Activated effector memory CD4-positive, alpha-beta T cell treated with Interleukin-2 at 50 U/mL for 16 hours (primary cell): ENCODE data around the gene B3GNT5.

Experiments used
- DNase-seq: peaks from one replicate; pipeline ENCODE4 v3.0.0-alpha.2; 2020

The B3GNT5 gene

GRCh38 chr3:183296944-183297343, 43.9 kb downstream of the B3GNT5 start:
- no peak for DNase-seq

DNA sequence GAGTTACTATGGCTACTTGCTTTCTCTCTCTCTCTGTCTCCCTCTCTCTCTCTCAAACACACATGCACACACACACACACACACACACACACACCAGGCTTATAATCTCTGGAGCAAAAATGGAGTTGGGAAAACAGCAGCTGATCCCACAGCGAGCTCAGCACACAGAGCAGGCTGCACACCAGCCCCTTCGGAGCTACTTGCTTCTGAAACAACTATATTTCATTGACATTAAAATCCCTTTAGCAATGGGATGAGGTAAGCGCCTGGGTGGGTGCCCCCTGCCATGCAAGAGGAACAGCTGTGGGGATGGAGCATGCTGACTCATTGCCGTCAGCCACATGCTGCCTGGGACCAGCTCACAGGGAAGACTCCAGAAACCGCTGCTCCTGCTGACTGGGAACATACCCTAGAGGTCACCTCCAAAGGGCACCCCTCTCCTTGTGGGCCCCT, 45.7 kb downstream of the B3GNT5 start:
- DNase-seq = no peak

DNA sequence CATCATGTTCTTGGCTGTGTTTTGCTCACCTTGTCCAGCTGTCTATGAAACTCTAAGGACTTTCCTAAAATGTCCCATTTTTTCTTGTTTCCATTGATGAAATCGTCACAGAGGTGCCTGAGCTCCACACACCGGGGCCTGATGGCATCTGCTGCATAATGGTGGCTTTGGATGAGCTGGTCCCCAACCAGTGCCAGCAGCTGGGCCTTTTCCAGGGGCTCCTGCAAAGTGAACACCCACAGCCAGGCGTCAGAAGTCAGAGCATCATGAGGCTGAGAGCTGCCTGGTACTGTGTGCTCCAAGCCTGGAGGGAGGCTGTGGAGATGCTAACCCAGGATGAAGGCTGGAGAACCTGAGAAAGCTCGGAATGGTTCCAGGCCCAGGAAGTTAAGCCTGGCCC, 46.9 kb downstream of the B3GNT5 start:
- DNase-seq = no peak

DNA sequence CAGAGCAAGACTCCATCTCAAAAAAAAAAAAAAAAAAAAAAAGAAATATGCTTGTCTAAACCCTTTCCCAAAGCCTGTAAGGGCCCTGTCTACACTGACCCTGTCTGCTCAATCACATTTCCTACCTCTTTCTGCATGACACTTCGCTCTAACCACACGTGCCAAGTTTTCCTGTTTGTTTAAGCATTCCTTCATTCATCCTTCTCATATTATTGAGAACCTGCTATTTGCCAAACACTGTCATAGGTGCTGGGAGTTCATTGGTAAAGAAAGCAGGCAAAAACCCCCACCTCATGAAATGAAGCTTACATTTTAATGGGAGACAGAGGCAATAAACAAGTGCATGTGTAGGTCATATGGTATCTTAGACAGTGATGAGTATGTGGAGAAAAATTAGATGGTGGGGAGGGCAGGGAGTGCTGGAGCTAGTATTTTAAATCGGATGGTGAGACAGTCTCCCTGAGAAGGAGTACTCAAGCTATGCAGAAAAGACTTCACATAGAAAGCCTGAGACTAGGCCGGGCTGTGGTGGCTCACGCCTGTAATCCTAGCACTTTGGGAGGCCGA, 48.0 kb downstream of the B3GNT5 start:
- DNase-seq = no peak

- DNase-seq = no peak
Measured at GRCh38 chr3:183301937-183302580, 49.0 kb downstream of the B3GNT5 start.

GRCh38 chr3:183303690-183304089, 50.6 kb downstream of the B3GNT5 start:
- no peak for DNase-seq

DNA sequence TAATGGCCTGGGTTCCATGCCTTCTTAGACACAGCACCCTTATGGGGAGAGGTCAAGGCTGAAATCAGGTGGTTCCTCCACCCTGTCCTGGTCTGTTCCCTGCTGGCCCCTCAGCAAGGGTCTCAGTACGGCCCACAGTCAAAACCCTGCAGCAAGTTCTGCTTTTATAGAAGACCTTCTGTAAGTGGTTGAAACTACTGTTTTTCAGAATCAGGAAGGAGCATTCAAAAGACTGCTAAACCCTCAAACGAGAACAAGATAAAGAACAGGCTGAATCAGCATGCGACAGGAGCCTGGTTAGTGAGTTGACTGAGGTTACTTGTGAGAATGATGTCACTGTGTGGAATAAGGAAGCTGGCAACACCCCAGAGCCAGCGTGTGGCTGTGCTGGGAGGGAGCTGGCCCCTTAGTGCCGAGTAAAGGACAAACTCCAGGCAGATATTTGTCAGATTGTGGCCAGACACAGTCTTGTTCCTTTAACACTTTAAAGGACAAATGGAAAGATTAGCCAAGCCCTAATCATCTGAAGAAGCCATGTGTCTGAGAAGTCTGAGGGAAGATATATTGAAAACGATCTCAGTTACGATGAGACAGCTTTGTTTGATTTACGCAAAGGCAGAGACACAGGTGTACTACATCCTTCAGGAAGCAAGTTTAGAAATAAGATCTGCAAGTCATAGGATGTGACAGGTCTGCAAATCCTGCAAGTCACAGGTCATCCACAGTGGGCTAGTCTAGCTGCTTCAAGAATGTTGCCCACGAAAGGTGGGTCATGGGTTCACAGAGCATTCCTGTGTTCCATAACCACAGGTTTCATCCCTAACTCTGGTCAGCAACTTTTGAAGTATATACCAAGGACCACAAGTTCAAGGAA, 54.0 kb downstream of the B3GNT5 start:
- no peak for DNase-seq

DNA sequence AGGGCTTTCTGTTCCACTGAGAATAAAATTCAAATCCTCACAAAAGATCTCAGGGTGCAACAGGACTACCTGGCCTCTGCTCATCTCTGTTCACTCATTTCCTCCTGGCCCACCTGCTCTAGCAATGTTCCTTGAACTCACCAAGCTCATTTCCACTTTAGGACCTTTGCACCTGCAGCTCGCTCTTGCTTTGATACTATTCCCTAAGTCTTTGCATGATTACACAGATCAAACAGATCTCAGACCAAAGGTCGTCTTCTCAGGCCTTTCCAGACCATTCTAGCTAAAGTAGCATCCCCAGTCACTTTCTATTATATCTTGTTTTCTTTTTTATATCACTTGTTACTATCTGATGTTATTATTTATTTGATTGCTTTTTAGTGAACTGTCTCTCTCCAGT, 54.7 kb downstream of the B3GNT5 start:
- DNase-seq = no peak

GRCh38 chr3:183308751-183309150, 55.7 kb downstream of the B3GNT5 start:
- DNase-seq = no peak

GRCh38 chr3:183309276-183309675, 56.2 kb downstream of the B3GNT5 start:
- DNase-seq = no peak

GRCh38 chr3:183310936-183311335, 57.9 kb downstream of the B3GNT5 start:
- no peak for DNase-seq

GRCh38 chr3:183312433-183312832, 59.4 kb downstream of the B3GNT5 start:
- DNase-seq = no peak

- DNase-seq = no peak
Measured at GRCh38 chr3:183313351-183313750, 60.3 kb downstream of the B3GNT5 start.

- DNase-seq = no peak
Measured at GRCh38 chr3:183313764-183314163, 60.7 kb downstream of the B3GNT5 start.

- DNase-seq = no peak
Measured at GRCh38 chr3:183315739-183316138, 62.7 kb downstream of the B3GNT5 start.

DNA sequence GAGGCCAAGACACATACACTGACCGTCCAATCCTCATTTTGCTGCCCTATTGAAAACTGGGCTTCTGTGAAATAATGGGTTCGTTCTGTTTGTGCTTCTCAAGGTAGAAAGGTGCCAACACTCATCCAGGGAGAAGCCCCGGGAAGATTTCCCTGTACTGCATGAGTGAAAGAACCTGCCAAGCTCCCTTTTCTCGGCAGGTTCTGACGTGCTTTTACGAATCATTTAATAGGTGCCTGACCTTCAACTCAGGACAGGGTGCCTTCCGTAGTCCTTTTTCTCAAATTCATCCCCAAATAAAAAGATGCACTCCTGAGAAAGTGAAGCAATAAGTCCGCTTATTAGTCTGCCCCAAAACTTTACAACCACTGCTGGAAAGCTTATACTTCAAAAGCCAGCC, 64.2 kb downstream of the B3GNT5 start:
- no peak for DNase-seq

GRCh38 chr3:183317886-183318865, 65.1 kb downstream of the B3GNT5 start:
- DNase-seq = no peak

- no peak for DNase-seq
Measured at GRCh38 chr3:183318877-183319276, 65.8 kb downstream of the B3GNT5 start.

DNA sequence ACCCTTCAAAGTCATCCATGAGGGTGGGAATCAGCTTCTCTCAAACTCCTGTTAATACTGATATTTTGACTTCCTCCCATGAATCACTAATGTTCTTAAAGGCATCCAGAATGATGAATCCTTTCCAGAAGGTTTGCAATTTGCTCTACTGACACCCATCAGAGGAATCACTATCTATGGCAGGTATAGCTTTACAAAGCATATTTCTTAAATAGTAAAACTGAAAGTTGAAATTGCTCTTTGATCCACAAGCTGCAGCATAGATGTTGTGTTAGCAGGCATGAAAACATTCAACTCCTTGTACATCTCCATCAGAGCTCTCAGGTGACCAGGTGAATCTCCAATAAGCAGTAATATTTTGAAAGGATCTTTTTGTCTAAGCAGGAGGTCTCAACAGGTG, 66.3 kb downstream of the B3GNT5 start:
- DNase-seq = no peak
